SK-N-SH (cell line): Measurements from ENCODE around the gene MORC2. TPM values are rescaled to one million over a fixed set of nuclear protein-coding genes. Genes with fewer than 3 reads are reported as not detected.

Source experiments
- CTCF ChIA-PET: fragments of 300-600, 350-600 bp; formaldehyde crosslinking; extraction: SDS; loops from one replicate; lab custom pipeline; 2021; lab: Yijun Ruan, JAX
- POLR2A ChIA-PET: fragments of 350-600 bp; sonication (Branson Sonifier 250); formaldehyde crosslinking; extraction: SDS; loops from one replicate; lab custom pipeline; 2020; ENCODE audit warnings: antibody characterized with exemption, inconsistent platforms; lab: Yijun Ruan, JAX
- DNase-seq: peaks from one replicate; pipeline ENCODE4 v3.0.0; 2012
- H2AFZ ChIP-seq: fragments of 200-600 bp; sonication (generic); 2 replicates; pipeline ENCODE4 v1.8.1; 2016; ENCODE audit warnings: antibody characterized with exemption, mild to moderate bottlenecking, low read depth
- H3F3A ChIP-seq: fragments of 200-600 bp; sonication (generic); replicated peaks from 2 replicates; pipeline ENCODE3; 2016; ENCODE audit warnings: antibody characterized with exemption, mild to moderate bottlenecking; ENCODE audit not compliant: insufficient read depth
- H3K27ac ChIP-seq, 2 experiments: fragments of 200-500 bp in 1 of 2; fragments of 200-600 bp in 1 of 2; sonication (Bioruptor generic) in 1 of 2; sonication (generic), shearing (Covaris generic) in 1 of 2; 2 replicates each; pipeline versions ENCODE4 v1.5.1 to v1.6.1; 2014 to 2016; ENCODE audit warnings: low read depth in 2 of 2, inconsistent platforms in 1 of 2, low read length in 1 of 2, mild to moderate bottlenecking in 1 of 2, mixed read lengths in 1 of 2
- H3K27me3 ChIP-seq: fragments of 200-600 bp; sonication (generic), shearing (Covaris generic); 2 replicates; pipeline ENCODE4 v1.6.1; 2016; ENCODE audit warnings: mixed run types; ENCODE audit not compliant: insufficient read depth
- H3K36me3 ChIP-seq, 2 experiments: fragments of 200-500 bp in 1 of 2; fragments of 200-600 bp in 1 of 2; sonication (Bioruptor generic) in 1 of 2; sonication (generic) in 1 of 2; replicated peaks in 1 of 2; 2 replicates each; pipeline versions ENCODE3 to v1.5.1; 2014 to 2016; ENCODE audit warnings: low read length in 1 of 2, mild to moderate bottlenecking in 1 of 2; ENCODE audit not compliant: insufficient read depth in 2 of 2, control insufficient read depth in 1 of 2
- H3K4me1 ChIP-seq, 2 experiments: fragments of 200-500 bp in 1 of 2; fragments of 200-600 bp in 1 of 2; sonication (Bioruptor generic) in 1 of 2; sonication (generic), shearing (Covaris generic) in 1 of 2; 2 replicates each; pipeline versions ENCODE4 v1.5.1 to v1.6.1; 2014 to 2016; ENCODE audit warnings: low read depth in 1 of 2, low read length in 1 of 2, mixed run types in 1 of 2; ENCODE audit not compliant: insufficient read depth in 2 of 2, control insufficient read depth in 1 of 2
- H3K4me2 ChIP-seq: fragments of 200-600 bp; sonication (generic), shearing (Covaris generic); 2 replicates; pipeline ENCODE4 v1.6.1; 2017; ENCODE audit warnings: mixed run types
- H3K4me3 ChIP-seq, 2 experiments: fragments of 200-500 bp in 1 of 2; fragments of 200-600 bp in 1 of 2; sonication (Bioruptor generic) in 1 of 2; sonication (generic), shearing (Covaris generic) in 1 of 2; 2 replicates each; pipeline versions ENCODE4 v1.5.1 to v1.8.1; 2014 to 2016; ENCODE audit warnings: low read depth in 2 of 2, inconsistent platforms in 1 of 2, low read length in 1 of 2, mild to moderate bottlenecking in 1 of 2, mixed read lengths in 1 of 2, moderate library complexity in 1 of 2
- H3K79me2 ChIP-seq: fragments of 200-600 bp; sonication (generic); 2 replicates; pipeline ENCODE4 v1.8.1; 2017; ENCODE audit warnings: mild to moderate bottlenecking; ENCODE audit not compliant: insufficient read depth
- H3K9ac ChIP-seq: fragments of 200-600 bp; sonication (generic); 2 replicates; pipeline ENCODE4 v1.6.1; 2017; ENCODE audit warnings: mixed run types
- H3K9me2 ChIP-seq: fragments of 200-600 bp; sonication (generic); 2 replicates; pipeline ENCODE4 v1.6.1; 2017; ENCODE audit warnings: mixed run types
- H3K9me3 ChIP-seq: fragments of 200-600 bp; sonication (generic); 2 replicates; pipeline ENCODE4 v1.6.1; 2017; ENCODE audit warnings: mixed run types, mild to moderate bottlenecking, moderate library complexity
- H4K20me1 ChIP-seq: fragments of 200-600 bp; sonication (generic); 2 replicates; pipeline ENCODE4 v1.6.1; 2017; ENCODE audit warnings: mild to moderate bottlenecking, mixed run types; ENCODE audit not compliant: insufficient read depth
- CTCF ChIP-seq: fragments of 200-600 bp; sonication (generic); IDR thresholded peaks from 2 replicates; pipeline ENCODE4 v1.6.1; 2017; ENCODE audit warnings: antibody characterized with exemption, mild to moderate bottlenecking, moderate library complexity
- EP300 ChIP-seq, 2 experiments: IDR thresholded peaks; 2 replicates each; pipeline versions ENCODE4 v1.4.0 to v1.6.1; 2012; ENCODE audit warnings: borderline replicate concordance in 1 of 2, low read depth in 1 of 2, low read length in 1 of 2
- GATA2 ChIP-seq: sonication (generic); formaldehyde crosslinking; IDR thresholded peaks from 2 replicates; pipeline ENCODE4 v1.5.0; 2020; ENCODE audit warnings: mild to moderate bottlenecking, missing genetic modification reagents
- IRF3 ChIP-seq: fragments of 150-350 bp; IDR thresholded peaks from 2 replicates; pipeline ENCODE4 v1.6.1; 2016; ENCODE audit warnings: mild to moderate bottlenecking, low read depth, low read length
- JUND ChIP-seq: IDR thresholded peaks from 2 replicates; pipeline ENCODE4 v1.4.0; 2012
- MXI1 ChIP-seq: IDR thresholded peaks from 2 replicates; pipeline ENCODE4 v1.6.1; 2012; ENCODE audit warnings: mild to moderate bottlenecking, low read depth, low read length, improper control_type of control experiment
- RAD21 ChIP-seq: IDR thresholded peaks from 2 replicates; pipeline ENCODE4 v1.6.1; 2012; ENCODE audit warnings: mild to moderate bottlenecking, low read length
- RCOR1 ChIP-seq: fragments of 150-350 bp; IDR thresholded peaks from 2 replicates; pipeline ENCODE4 v1.6.1; 2017; ENCODE audit warnings: antibody characterized with exemption, low read length
- REST ChIP-seq: IDR thresholded peaks from 2 replicates; pipeline ENCODE4 v1.6.1; 2012; ENCODE audit warnings: mild to moderate bottlenecking, low read depth, low read length, moderate library complexity
- RFX5 ChIP-seq: IDR thresholded peaks from 2 replicates; pipeline ENCODE4 v1.6.1; 2012; ENCODE audit warnings: mild to moderate bottlenecking, improper control_type of control experiment, low read length
- SMC3 ChIP-seq: IDR thresholded peaks from 2 replicates; pipeline ENCODE4 v1.6.1; 2012; ENCODE audit warnings: low read depth, low read length, improper control_type of control experiment
- TCF12 ChIP-seq: IDR thresholded peaks from 2 replicates; pipeline ENCODE4 v1.4.0; 2012
- TEAD4 ChIP-seq: IDR thresholded peaks from 2 replicates; pipeline ENCODE4 v1.4.0; 2012; ENCODE audit warnings: mild to moderate bottlenecking, borderline replicate concordance; ENCODE audit not compliant: insufficient read depth
- USF2 ChIP-seq: fragments of 150-350 bp; IDR thresholded peaks from 2 replicates; pipeline ENCODE4 v1.6.1; 2017; ENCODE audit warnings: antibody characterized with exemption, low read length, low read depth, borderline replicate concordance
- ZBTB33 ChIP-seq: IDR thresholded peaks from 2 replicates; pipeline ENCODE4 v1.4.0; 2012; ENCODE audit warnings: low read depth, borderline replicate concordance
- WGBS: methylation state at CpG from one replicate; pipeline ENCODE4 v1.1.6; 2017; ENCODE audit warnings: low lambda C conversion rate; 5-methylcytosine and 5-hydroxymethylcytosine counted together
- polyA plus RNA-seq, 3 experiments: library from polyadenylated mRNA; depleted of rRNA; stranded (reverse); fragments of >200 nt; gene quantifications; 2 replicates each; pipeline ENCODE4 v1.2.3, GENCODE V29; 2012

MORC2 gene
- polyA plus RNA-seq, 1 of the 3 experiments (the other 2 are of a cell fraction), result 8.3 TPM

- Histone ChIP-seq H3K27me3 (no peaks in the 10 kb centered on the region), H3K9ac (no peak overlapping the region), H4K20me1 (no peaks in the 10 kb centered on the region), H3K9me3 (no peaks in the 10 kb centered on the region), H3F3A (no peaks in the 10 kb centered on the region), H2AFZ (no peak overlapping the region), H3K27ac (peak overlapping the region in 1 of 2 experiments; percentile 76; a peak in 2 of 4 replicates), H3K4me3 (no peak overlapping the region), H3K4me2 (no peak overlapping the region), H3K9me2 (no peaks in the 10 kb centered on the region), H3K4me1 (peaks cover 0 to 67% of the 10 kb centered on the region in 2 experiments; a peak in 1 of 4 replicates), H3K36me3 (no peaks in the 10 kb centered on the region), H3K79me2 (no peaks in the 10 kb centered on the region)
- WGBS, result 63% methylated on average over 9 of the region's 9 CpGs
- TF ChIP-seq RAD21 (0 out of 2 replicates have a peak, but pooled peaks have one; percentile 4), GATA2 (CRISPR knock-in tag) (0 out of 2 replicates have a peak, but pooled peaks have one; percentile 9), IRF3 (no peak), MXI1 (peak; percentile 38; the same call in 1 of the 2 replicates), RCOR1 (peak; percentile 41; the same call in 1 of the 2 replicates), RFX5 (0 out of 2 replicates have a peak, but pooled peaks have one; percentile 41)
- ChIA-PET CTCF (interaction anchor here (0.9 to 1.5 kb wide), 5 partner anchors 8 to 55 kb away, joined by 3 to 7 read pairs (median 4); no protein-coding TSS in a partner anchor), POLR2A (interaction anchor here (0.6 kb wide), 1 partner anchor 465 kb away, joined by 4 read pairs; no protein-coding TSS in a partner anchor)
- DNase-seq, result peak; percentile 77
Measured at GRCh38 chr22:30876915-30877553, 91.5 kb downstream of the MORC2 start.

- H3K9me2 ChIP-seq, result no peaks in the 10 kb centered on the region
- no peaks in the 10 kb centered on the region for H3K27me3 ChIP-seq
- H3K4me1 ChIP-seq, result peaks cover 0 to 63% of the 10 kb centered on the region in 2 experiments; a peak in 1 of 4 replicates
- ChIA-PET CTCF (interaction anchor here (0.7 to 1.5 kb wide), 4 partner anchors 8 to 43 kb away, joined by 3 to 7 read pairs (median 3); no protein-coding TSS in a partner anchor), POLR2A (no interaction called here)
- H3F3A ChIP-seq, result no peaks in the 10 kb centered on the region
- no peaks in the 10 kb centered on the region for H3K36me3 ChIP-seq
- no peak overlapping the region for H3K9ac ChIP-seq
- H3K27ac ChIP-seq, result peak overlapping the region in 1 of 2 experiments; percentile 76; a peak in 2 of 4 replicates
- no peaks in the 10 kb centered on the region for H4K20me1 ChIP-seq
- 75% methylated on average over 4 of the region's 9 CpGs for WGBS
- H3K9me3 ChIP-seq, result no peaks in the 10 kb centered on the region
- no peak overlapping the region for H2AFZ ChIP-seq
- H3K79me2 ChIP-seq, result no peaks in the 10 kb centered on the region
- peak; percentile 41 for DNase-seq
- no peak overlapping the region for H3K4me3 ChIP-seq
- H3K4me2 ChIP-seq, result no peak overlapping the region
- TF ChIP-seq TEAD4, result no peak
- TF ChIP-seq TCF12, result no peak
- no peak for TF ChIP-seq SMC3
- no peak for TF ChIP-seq REST
- no peak for TF ChIP-seq JUND
- TF ChIP-seq EP300 (IDR thresholded peaks at IDR 0.05; ENCODE audit: borderline replicate concordance in 1 of 2, low read depth in 1 of 2, low read length in 1 of 2), result no peak
- no peak for TF ChIP-seq USF2
- TF ChIP-seq ZBTB33, result no peak
- TF ChIP-seq CTCF, result no peak
Measured at GRCh38 chr22:30876221-30876751, 92.3 kb downstream of the MORC2 start.
